Gastrocnemius medialis (tissue), 4 donors: ENCODE data around the gene UGT1A3.

Experiments
- CTCF ChIP-seq, 5 experiments: fragments of 450-650 bp in 3 of 5; fragments of 200-600 bp in 2 of 5; sonication (generic) in 2 of 5; IDR thresholded peaks in 4 of 5; conservative IDR thresholded peaks in 1 of 5; 1 replicate in 4 of 5; 2 replicates in 1 of 5; pipeline ENCODE4 v1.5.1; 2016 to 2019; ENCODE audit warnings: antibody characterized with exemption in 5 of 5, mild to moderate bottlenecking in 3 of 5, moderate library complexity in 3 of 5
- POLR2A ChIP-seq, 2 donors: fragments of 450-650 bp; IDR thresholded peaks; one replicate each; pipeline ENCODE4 v1.6.1; 2017; ENCODE audit warnings: antibody characterized with exemption in 2 of 2, mild to moderate bottlenecking in 2 of 2, moderate library complexity in 2 of 2

GRCh38 chr2:233699424-233700027, 29.3 kb upstream of the UGT1A3 start:
- TF ChIP-seq CTCF (IDR thresholded peaks at IDR 0.05 in 4 of 5, conservative IDR thresholded peaks at IDR 0.05 in 1 of 5) (no peak), POLR2A (IDR thresholded peaks at IDR 0.05) (no peak)
